Naive thymus-derived CD4-positive, alpha-beta T cell (primary cell): ENCODE measurements around the gene MMS19. TPM values are rescaled to one million over a fixed set of nuclear protein-coding genes. Genes with fewer than 3 reads are reported as not detected.
"Not testable (repeated sequence)": the region's sequence is repeated elsewhere in the genome, so short reads cannot be mapped to it uniquely, and the experiment has no call there.

Experiments used
- ATAC-seq: fragments of 150-1000 bp; cut with Tn5 transposase; 2 replicates; pipeline ENCODE4 v1.10.0; 2021; ENCODE audit warnings: mild to moderate bottlenecking, moderate library complexity
- CTCF ChIA-PET: fragments of 350-600 bp; sonication (Branson Sonifier 250); formaldehyde crosslinking; loops from one replicate; lab custom pipeline; 2021; ENCODE audit warnings: antibody characterized with exemption; lab: Charles Lee
- POLR2A ChIA-PET: fragments of 350-600 bp; sonication (Branson Sonifier 250); formaldehyde crosslinking; loops from one replicate; lab custom pipeline; 2021; ENCODE audit warnings: antibody characterized with exemption, inconsistent platforms; lab: Charles Lee
- DNase-seq, 9 donors: peaks; one replicate each; pipeline versions ENCODE4 v3.0.0 to v3.0.0-alpha.2; 2020 to 2022; ENCODE audit warnings: mixed read lengths in 1 of 9
- H3K27ac ChIP-seq: one replicate; pipeline ENCODE4 v1.7.0; 2013; ENCODE audit warnings: mild to moderate bottlenecking, low read depth, low read length, moderate library complexity
- H3K27me3 ChIP-seq, 2 donors: one replicate each; pipeline ENCODE4 v1.7.0; 2013; ENCODE audit warnings: low read length in 2 of 2, mild to moderate bottlenecking in 2 of 2, moderate library complexity in 2 of 2; ENCODE audit not compliant: control insufficient read depth in 2 of 2, insufficient read depth in 2 of 2
- H3K36me3 ChIP-seq, 3 experiments: 1 replicate in 2 of 3; 2 replicates in 1 of 3; pipeline ENCODE4 v1.7.0; 2013; ENCODE audit warnings: low read length in 3 of 3, mild to moderate bottlenecking in 3 of 3, moderate library complexity in 1 of 3; ENCODE audit not compliant: insufficient read depth in 3 of 3, control insufficient read depth in 2 of 3
- H3K4me1 ChIP-seq, 2 donors: one replicate each; pipeline ENCODE4 v1.7.0; 2013; ENCODE audit warnings: low read length in 2 of 2, mild to moderate bottlenecking in 2 of 2, moderate library complexity in 1 of 2; ENCODE audit not compliant: control insufficient read depth in 2 of 2, insufficient read depth in 2 of 2
- H3K4me3 ChIP-seq: 2 replicates; pipeline ENCODE4 v1.7.0; 2013; ENCODE audit warnings: mild to moderate bottlenecking, low read length
- H3K9me3 ChIP-seq, 3 experiments: 1 replicate in 2 of 3; 2 replicates in 1 of 3; pipeline ENCODE4 v1.7.0; 2013; ENCODE audit warnings: low read length in 3 of 3; ENCODE audit not compliant: control insufficient read depth in 2 of 3
- H3K27ac Mint-ChIP-seq, 9 donors: one replicate each; pipeline ENCODE4 v1.8.0; 2020 to 2022; ENCODE audit warnings: mixed read lengths in 9 of 9, mild to moderate bottlenecking in 8 of 9, moderate library complexity in 5 of 9, inconsistent platforms in 2 of 9
- H3K27me3 Mint-ChIP-seq, 5 donors: one replicate each; pipeline ENCODE4 v1.8.0; 2021 to 2022; ENCODE audit warnings: mixed read lengths in 5 of 5, mild to moderate bottlenecking in 1 of 5
- H3K36me3 Mint-ChIP-seq, 5 donors: one replicate each; pipeline ENCODE4 v1.8.0; 2020 to 2022; ENCODE audit warnings: mixed read lengths in 5 of 5, mild to moderate bottlenecking in 3 of 5, inconsistent platforms in 1 of 5
- H3K4me1 Mint-ChIP-seq, 7 donors: one replicate each; pipeline ENCODE4 v1.8.0; 2020 to 2022; ENCODE audit warnings: mixed read lengths in 7 of 7, mild to moderate bottlenecking in 3 of 7, inconsistent platforms in 1 of 7
- H3K4me3 Mint-ChIP-seq, 10 donors: one replicate each; pipeline ENCODE4 v1.8.0; 2020 to 2022; ENCODE audit warnings: mild to moderate bottlenecking in 10 of 10, mixed read lengths in 10 of 10, moderate library complexity in 6 of 10, inconsistent platforms in 2 of 10
- H3K9me3 Mint-ChIP-seq, 11 donors: one replicate each; pipeline ENCODE4 v1.8.0; 2020 to 2022; ENCODE audit warnings: mixed read lengths in 11 of 11, mild to moderate bottlenecking in 4 of 11, inconsistent platforms in 1 of 11, moderate library complexity in 1 of 11
- intact Hi-C, 2 donors: fragments of 100-400 bp; cut with micrococcal nuclease; formaldehyde crosslinking; loops; one replicate each; pipeline ENCODE4 v1.15.1; 2023
- polyA plus RNA-seq, 2 donors: library from polyadenylated mRNA; unstranded; fragments of 300-500 nt; fragmentation: Illumina TruSeq; gene quantifications; one replicate each; pipeline ENCODE4 v1.2.3, GENCODE V29; 2021
- total RNA-seq, 6 experiments: library from RNA in 5 of 6; stranded (reverse) in 5 of 6; gene quantifications; 1 replicate in 5 of 6; 2 replicates in 1 of 6; pipeline ENCODE4 v1.2.3 and lab custom pipeline; 2021 to 2026

The MMS19 gene
- total and polyA plus RNA-seq, 7 experiments from 2014 or later: 37.4 to 113 (median 82.0) TPM

GRCh38 chr10:97474918-97475317 is 23.3 kb downstream of the MMS19 start:
- CTCF ChIA-PET: interaction anchor here (2.0 kb wide), 1 partner anchor 11 kb away, joined by 6 read pairs; no protein-coding TSS in a partner anchor
- H3K4me1 Mint-ChIP-seq: peaks cover 0 to 8% (median 0%) of the 10 kb centered on the region in 7 donors
- H3K27me3 Mint-ChIP-seq: no peaks in the 10 kb centered on the region
- H3K27ac Mint-ChIP-seq: peak overlapping the region in 2 of 9 donors; percentile 23 to 51
- H3K27ac ChIP-seq: no peak overlapping the region
- no peak overlapping the region for H3K4me3 Mint-ChIP-seq
- no peak for ATAC-seq
- intact Hi-C loops: no loop called here
- DNase-seq: no peak
- H3K36me3 Mint-ChIP-seq: peaks cover 11 to 61% (median 39%) of the 10 kb centered on the region in 5 donors
- H3K36me3 ChIP-seq: peaks cover 15 to 87% (median 40%) of the 10 kb centered on the region in 3 experiments
- POLR2A ChIA-PET: interaction anchor here (1.4 kb wide), 1 partner anchor 149 kb away, joined by 3 read pairs; no protein-coding TSS in a partner anchor
- no peaks in the 10 kb centered on the region for H3K4me1 ChIP-seq
- H3K27me3 ChIP-seq: no peaks in the 10 kb centered on the region
- no peaks in the 10 kb centered on the region for H3K9me3 ChIP-seq
- no peak overlapping the region for H3K4me3 ChIP-seq
- H3K9me3 Mint-ChIP-seq: peaks cover 0 to 5% (median 0%) of the 10 kb centered on the region in 11 donors

DNA sequence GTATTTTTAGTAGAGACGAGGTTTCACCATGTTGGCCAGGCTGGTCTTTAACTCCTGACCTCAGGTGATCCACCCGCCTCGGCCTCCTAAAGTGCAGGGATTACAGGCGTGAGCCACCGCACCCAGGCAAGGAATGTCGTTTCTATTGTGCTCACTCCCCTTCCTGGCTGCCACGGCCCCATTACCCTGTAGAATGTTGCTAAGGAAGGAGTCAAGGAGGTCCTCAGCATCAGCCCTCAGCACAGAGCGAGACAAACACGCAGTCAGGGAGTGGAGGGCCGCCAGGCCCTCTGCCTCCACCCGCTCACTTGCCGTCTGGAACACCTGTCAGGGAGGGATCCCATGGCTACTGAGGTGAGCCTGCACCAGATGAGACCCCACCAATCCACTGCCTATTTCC is 29.4 kb downstream of the MMS19 start:
- H3K4me3 Mint-ChIP-seq, H3K9me3 Mint-ChIP-seq, H3K27me3 Mint-ChIP-seq, CTCF ChIA-PET, DNase-seq, H3K4me1 ChIP-seq, H3K4me3 ChIP-seq, H3K4me1 Mint-ChIP-seq, H3K27ac ChIP-seq, H3K27me3 ChIP-seq, H3K9me3 ChIP-seq, POLR2A ChIA-PET, ATAC-seq: not testable (repeated sequence)
- Mint-ChIP-seq H3K27ac (peak overlapping the region in 1 of 9 donors; percentile 17), H3K36me3 (peaks cover 9 to 20% (median 12%) of the 10 kb centered on the region in 5 donors)
- peaks cover 11 to 89% (median 51%) of the 10 kb centered on the region in 3 experiments for H3K36me3 ChIP-seq
- intact Hi-C loops: loop anchor here in 1 of 2 donors (2.0 kb wide), 1 partner anchor 20 kb away; no protein-coding TSS in a partner anchor

DNA sequence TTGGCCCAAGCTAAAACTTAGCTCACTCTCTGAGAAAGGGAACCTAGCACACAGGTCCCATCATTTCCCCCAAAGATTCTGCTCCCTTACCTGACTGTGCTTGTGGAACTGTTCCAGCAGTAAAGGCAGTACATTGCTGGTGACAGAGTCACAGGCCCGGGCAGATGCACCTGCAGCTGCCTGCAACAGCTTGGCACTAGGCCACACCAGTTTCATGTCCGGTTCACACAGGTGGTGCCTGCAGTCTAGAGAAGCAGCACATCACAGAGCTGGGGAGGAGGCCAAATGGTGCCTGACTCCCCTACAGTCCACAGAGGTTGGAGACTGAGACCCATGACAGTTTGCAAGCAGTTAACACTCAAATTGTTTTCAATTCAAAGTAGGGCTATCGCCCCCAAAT is 30.1 kb downstream of the MMS19 start:
- peaks cover 0 to 3% (median 0%) of the 10 kb centered on the region in 7 donors for H3K4me1 Mint-ChIP-seq
- H3K9me3 Mint-ChIP-seq: no peaks in the 10 kb centered on the region
- peaks cover 8 to 18% (median 14%) of the 10 kb centered on the region in 5 donors for H3K36me3 Mint-ChIP-seq
- intact Hi-C loops: loop anchor here in 1 of 2 donors (2.0 kb wide), 1 partner anchor 21 kb away; no protein-coding TSS in a partner anchor
- DNase-seq: no peak
- peak overlapping the region in 3 of 9 donors; percentile 21 to 36 (median 28) for H3K27ac Mint-ChIP-seq
- Histone ChIP-seq H3K4me1 (no peaks in the 10 kb centered on the region), H3K4me3 (no peak overlapping the region), H3K36me3 (peaks cover 8 to 89% (median 45%) of the 10 kb centered on the region in 3 experiments), H3K9me3 (no peaks in the 10 kb centered on the region), H3K27me3 (no peaks in the 10 kb centered on the region), H3K27ac (no peak overlapping the region)
- POLR2A ChIA-PET: no interaction called here
- no peaks in the 10 kb centered on the region for H3K27me3 Mint-ChIP-seq
- CTCF ChIA-PET: interaction anchor here (1.6 to 7.3 kb wide), 2 partner anchors 11 to 86 kb away, joined by 4 to 64 read pairs; no protein-coding TSS in a partner anchor
- no peak overlapping the region for H3K4me3 Mint-ChIP-seq
- no peak for ATAC-seq

DNA sequence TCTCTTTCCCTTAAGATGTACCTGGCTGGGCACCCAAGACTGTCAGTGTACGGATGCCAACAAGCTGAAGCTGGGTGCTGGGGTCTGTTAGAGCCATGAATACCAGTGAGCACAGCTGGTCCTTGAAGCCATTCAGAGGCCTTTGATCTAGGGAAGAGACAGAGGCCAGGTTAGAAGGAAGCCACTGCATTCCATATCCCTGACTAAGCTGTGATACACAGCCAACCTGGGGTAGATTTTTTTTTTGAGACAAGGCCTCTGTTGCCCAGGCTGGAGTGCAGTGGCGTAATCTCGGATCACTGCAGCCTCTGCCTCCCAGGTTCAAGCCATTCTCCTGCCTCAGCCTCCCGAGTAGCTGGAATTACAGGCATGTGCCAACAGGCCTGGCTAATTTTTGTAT is 31.5 kb downstream of the MMS19 start:
- Histone ChIP-seq H3K9me3 (no peaks in the 10 kb centered on the region), H3K36me3 (peaks cover 14 to 94% (median 44%) of the 10 kb centered on the region in 3 experiments), H3K4me3 (no peak overlapping the region), H3K4me1 (no peaks in the 10 kb centered on the region), H3K27me3 (no peaks in the 10 kb centered on the region), H3K27ac (no peak overlapping the region)
- H3K4me1 Mint-ChIP-seq: peaks cover 0 to 3% (median 0%) of the 10 kb centered on the region in 7 donors
- ChIA-PET CTCF (interaction anchor here (0.6 to 7.3 kb wide), 4 partner anchors 10 to 87 kb away, joined by 3 to 64 read pairs (median 4); no protein-coding TSS in a partner anchor), POLR2A (interaction anchor here (1.1 kb wide), 1 partner anchor 12 kb away, joined by 3 read pairs; no protein-coding TSS in a partner anchor)
- no peak for DNase-seq
- no peaks in the 10 kb centered on the region for H3K9me3 Mint-ChIP-seq
- H3K27me3 Mint-ChIP-seq: no peaks in the 10 kb centered on the region
- peak overlapping the region in 3 of 9 donors; percentile 5 to 77 (median 13) for H3K27ac Mint-ChIP-seq
- ATAC-seq: no peak
- peaks cover 5 to 19% (median 15%) of the 10 kb centered on the region in 5 donors for H3K36me3 Mint-ChIP-seq
- H3K4me3 Mint-ChIP-seq: no peak overlapping the region
- intact Hi-C loops: no loop called here

GRCh38 chr10:97465982-97466381 is 32.2 kb downstream of the MMS19 start:
- no peaks in the 10 kb centered on the region for H3K27me3 ChIP-seq
- Mint-ChIP-seq H3K27ac (peak overlapping the region in 3 of 9 donors; percentile 13 to 77 (median 17)), H3K27me3 (no peaks in the 10 kb centered on the region), H3K4me3 (no peak overlapping the region), H3K4me1 (peaks cover 0 to 3% (median 0%) of the 10 kb centered on the region in 7 donors), H3K9me3 (no peaks in the 10 kb centered on the region), H3K36me3 (peaks cover 5 to 24% (median 15%) of the 10 kb centered on the region in 5 donors)
- H3K4me1 ChIP-seq: no peaks in the 10 kb centered on the region
- no peak overlapping the region for H3K4me3 ChIP-seq
- H3K27ac ChIP-seq: peak overlapping the region; percentile 1
- CTCF ChIA-PET: interaction anchor here (0.6 to 7.3 kb wide), 4 partner anchors 29 to 88 kb away, joined by 3 to 64 read pairs (median 4); no protein-coding TSS in a partner anchor
- peaks cover 20 to 98% (median 44%) of the 10 kb centered on the region in 3 experiments for H3K36me3 ChIP-seq
- POLR2A ChIA-PET: interaction anchor here (0.6 to 1.1 kb wide), 2 partner anchors 12 to 52 kb away, joined by 3 read pairs; no protein-coding TSS in a partner anchor
- H3K9me3 ChIP-seq: no peaks in the 10 kb centered on the region
- intact Hi-C loops: no loop called here
- DNase-seq (no peak), ATAC-seq (no peak)

DNA sequence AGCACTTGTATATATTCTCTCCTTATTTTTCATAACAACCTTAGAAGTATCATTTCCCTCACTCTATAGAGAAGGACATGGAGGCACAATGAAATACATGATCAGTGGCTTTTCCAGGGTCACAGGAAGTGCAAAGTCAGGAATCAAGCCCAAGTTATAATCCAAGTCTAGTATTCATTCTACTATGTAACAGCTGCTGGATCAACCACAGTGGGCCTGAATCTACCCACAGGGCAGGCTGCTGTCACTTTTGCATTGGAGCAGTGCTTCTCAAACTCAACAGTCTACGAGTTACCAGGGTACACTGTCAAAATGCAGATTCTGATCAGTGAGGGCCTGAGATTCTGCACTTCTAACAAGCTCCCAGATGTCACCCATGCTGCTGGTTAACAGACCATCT is 34.0 kb downstream of the MMS19 start:
- peak overlapping the region in 6 of 9 donors; percentile 24 to 67 (median 49) for H3K27ac Mint-ChIP-seq

More for the DNA sequence above, 34.0 kb downstream of the MMS19 start:
- ATAC-seq (no peak), DNase-seq (no peak)
- no peak overlapping the region for H3K4me3 Mint-ChIP-seq
- H3K4me3 ChIP-seq: no peak overlapping the region
- H3K9me3 Mint-ChIP-seq: no peaks in the 10 kb centered on the region
- no peaks in the 10 kb centered on the region for H3K27me3 Mint-ChIP-seq
- H3K27ac ChIP-seq: no peak overlapping the region
- ChIA-PET CTCF (interaction anchor here (0.7 to 7.3 kb wide), 5 partner anchors 10 to 260 kb away, joined by 3 to 64 read pairs (median 5); no protein-coding TSS in a partner anchor), POLR2A (no interaction called here)
- H3K27me3 ChIP-seq: no peaks in the 10 kb centered on the region
- H3K36me3 Mint-ChIP-seq: peaks cover 10 to 29% (median 20%) of the 10 kb centered on the region in 5 donors
- H3K36me3 ChIP-seq: peaks cover 23 to 99% (median 31%) of the 10 kb centered on the region in 3 experiments
- H3K4me1 Mint-ChIP-seq: peaks cover 0 to 3% (median 0%) of the 10 kb centered on the region in 7 donors
- intact Hi-C loops: loop anchor here in 1 of 2 donors (5.0 kb wide), 1 partner anchor 33 kb away; the partner anchor contains the start of genes MMS19 and UBTD1
- no peaks in the 10 kb centered on the region for H3K9me3 ChIP-seq
- H3K4me1 ChIP-seq: no peaks in the 10 kb centered on the region
